Colonic mucosa (tissue), 4 donors: Measurements from ENCODE around the gene PLPPR5. TPM values are rescaled to one million over a fixed set of nuclear protein-coding genes. Genes with fewer than 3 reads are reported as not detected.

Experiments
- DNase-seq: peaks from one replicate; pipeline ENCODE4 v3.0.0-alpha.2; 2020
- H3K27ac ChIP-seq: fragments of 200-600 bp; one replicate; pipeline ENCODE4 v1.8.0; 2021
- H3K27me3 ChIP-seq: fragments of 200-600 bp; one replicate; pipeline ENCODE4 v1.8.0; 2021
- H3K36me3 ChIP-seq: fragments of 200-600 bp; one replicate; pipeline ENCODE4 v1.8.0; 2021
- H3K4me1 ChIP-seq: fragments of 200-600 bp; one replicate; pipeline ENCODE4 v1.8.0; 2021; ENCODE audit warnings: mild to moderate bottlenecking
- H3K4me3 ChIP-seq: fragments of 200-600 bp; one replicate; pipeline ENCODE4 v1.8.0; 2021
- H3K9ac ChIP-seq, 2 donors: one replicate each; pipeline ENCODE4 v1.7.0; 2013; ENCODE audit warnings: control low read depth in 2 of 2, low read depth in 2 of 2, low read length in 2 of 2
- H3K9me3 ChIP-seq: fragments of 200-600 bp; one replicate; pipeline ENCODE4 v1.8.0; 2021
- CTCF ChIP-seq: fragments of 200-600 bp; IDR thresholded peaks from one replicate; pipeline ENCODE4 v1.8.0; 2022; ENCODE audit warnings: antibody characterized with exemption, mild to moderate bottlenecking
- intact Hi-C: fragments of 100-400 bp; cut with DNase I; formaldehyde crosslinking; loops from one replicate; pipeline ENCODE4 v1.14.1; 2022
- total RNA-seq, 2 donors: library from RNA; stranded (reverse); fragmentation: NEBNext Ultra II Directional in 1 of 2; extraction: Animal tissue kit (Norgen Biotek cat#: 25700) in 1 of 2; gene quantifications; one replicate each; pipeline ENCODE4 v1.2.1, GENCODE V29; 2021
- donor health status: healthy.
- donor health status: DM: no; HTN: no; CAD: no.
- donor health status: DM: no; HTN: no; CAD: no.

Gene PLPPR5
- total RNA-seq, 2 donors from 2014 or later, result 0.16 TPM; not detected in 1

GRCh38 chr1:98939471-98939870 is 65.2 kb downstream of the PLPPR5 start:
- Histone ChIP-seq H3K36me3 (no peaks in the 10 kb centered on the region), H3K9me3 (no peaks in the 10 kb centered on the region), H3K27me3 (no peaks in the 10 kb centered on the region), H3K27ac (no peak overlapping the region), H3K4me1 (no peaks in the 10 kb centered on the region), H3K9ac (no peak overlapping the region), H3K4me3 (no peak overlapping the region)
- TF ChIP-seq CTCF, result no peak
- intact Hi-C loops, result no loop called here
- no peak for DNase-seq

GRCh38 chr1:98937347-98937746 is 67.3 kb downstream of the PLPPR5 start:
- Histone ChIP-seq H3K4me1 (no peaks in the 10 kb centered on the region), H3K4me3 (no peak overlapping the region), H3K9ac (no peak overlapping the region), H3K36me3 (no peaks in the 10 kb centered on the region), H3K27ac (no peak overlapping the region), H3K9me3 (no peaks in the 10 kb centered on the region), H3K27me3 (no peaks in the 10 kb centered on the region)
- no peak for TF ChIP-seq CTCF
- DNase-seq, result no peak
- intact Hi-C loops, result no loop called here

DNA sequence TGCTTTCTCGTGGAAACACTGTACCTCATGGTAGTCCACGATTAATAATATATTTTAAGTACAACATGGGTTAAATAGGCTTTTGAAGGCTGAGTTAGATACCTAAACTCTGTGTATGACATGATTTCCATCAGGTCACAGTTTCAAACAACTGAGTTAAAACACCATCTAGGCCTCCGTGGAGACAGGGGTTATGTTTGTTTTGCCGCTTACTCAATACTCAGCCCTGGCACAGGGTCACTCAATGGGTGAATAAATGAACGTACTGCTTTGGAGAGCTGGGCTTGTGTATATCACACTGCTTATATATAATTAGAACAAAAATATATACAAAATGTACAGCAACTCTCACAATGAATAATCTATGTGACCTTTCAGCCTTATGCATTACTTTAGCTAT is 72.5 kb downstream of the PLPPR5 start:
- no peak overlapping the region for H3K4me3 ChIP-seq
- TF ChIP-seq CTCF, result no peak
- no peaks in the 10 kb centered on the region for H3K36me3 ChIP-seq
- H3K4me1 ChIP-seq, result no peaks in the 10 kb centered on the region
- no peak for DNase-seq
- H3K9ac ChIP-seq, result no peak overlapping the region
- no peaks in the 10 kb centered on the region for H3K9me3 ChIP-seq
- intact Hi-C loops, result no loop called here
- no peaks in the 10 kb centered on the region for H3K27me3 ChIP-seq
- no peak overlapping the region for H3K27ac ChIP-seq

GRCh38 chr1:98931128-98931835 is 73.4 kb downstream of the PLPPR5 start:
- H3K36me3 ChIP-seq, result no peaks in the 10 kb centered on the region
- H3K27me3 ChIP-seq, result no peaks in the 10 kb centered on the region
- DNase-seq, result no peak
- no peak overlapping the region for H3K27ac ChIP-seq
- H3K4me3 ChIP-seq, result no peak overlapping the region
- no peaks in the 10 kb centered on the region for H3K4me1 ChIP-seq
- no peaks in the 10 kb centered on the region for H3K9me3 ChIP-seq
- intact Hi-C loops, result no loop called here
- H3K9ac ChIP-seq, result no peak overlapping the region
- no peak for TF ChIP-seq CTCF

DNA sequence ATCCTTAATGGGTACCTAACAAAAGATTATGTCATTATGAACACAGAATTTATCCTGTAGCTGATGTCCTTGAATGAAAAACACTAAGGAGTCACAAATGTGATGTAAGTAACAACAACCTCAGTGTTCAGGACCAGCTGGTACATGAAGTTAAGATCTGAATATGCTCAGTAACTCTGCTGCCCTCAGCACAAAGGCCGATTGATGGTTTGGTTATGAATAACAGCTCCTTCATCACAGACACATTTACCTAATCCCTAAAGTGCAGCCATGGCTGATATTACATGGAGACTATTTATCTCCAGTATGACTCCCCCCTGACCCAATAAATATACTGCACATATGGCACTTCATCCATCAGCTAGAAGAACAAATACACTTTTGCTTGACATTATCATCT is 75.2 kb downstream of the PLPPR5 start:
- no peaks in the 10 kb centered on the region for H3K9me3 ChIP-seq
- no peaks in the 10 kb centered on the region for H3K4me1 ChIP-seq
- H3K36me3 ChIP-seq, result no peaks in the 10 kb centered on the region
- TF ChIP-seq CTCF, result no peak
- H3K9ac ChIP-seq, result no peak overlapping the region
- no peak overlapping the region for H3K27ac ChIP-seq
- H3K27me3 ChIP-seq, result no peaks in the 10 kb centered on the region
- no peak overlapping the region for H3K4me3 ChIP-seq
- intact Hi-C loops, result no loop called here
- DNase-seq, result no peak
